ENCODE data around the gene DCST1.

The DCST1 gene

GRCh38 chr1:155038602-155039307, 5.1 kb downstream of the DCST1 start:
- TF ChIP-seq POLR2AphosphoS5 (IDR thresholded peaks at IDR 0.05; ENCODE audit: low read depth, low read length) (no peak), TAF1 (IDR thresholded peaks at IDR 0.05; ENCODE audit: borderline replicate concordance, insufficient read depth, low read length) (no peak), REST (IDR thresholded peaks at IDR 0.05; ENCODE audit: insufficient read depth in 1 of 2, low read depth in 2 of 2, low read length in 2 of 2) (no peak), FOXP2 (optimal IDR thresholded peaks at IDR 0.05; ENCODE audit: borderline replicate concordance, extremely low read depth, extremely low read length, insufficient read depth) (no peak), SIN3A (IDR thresholded peaks at IDR 0.05; ENCODE audit: borderline replicate concordance, insufficient read depth, low read length) (no peak)

DNA sequence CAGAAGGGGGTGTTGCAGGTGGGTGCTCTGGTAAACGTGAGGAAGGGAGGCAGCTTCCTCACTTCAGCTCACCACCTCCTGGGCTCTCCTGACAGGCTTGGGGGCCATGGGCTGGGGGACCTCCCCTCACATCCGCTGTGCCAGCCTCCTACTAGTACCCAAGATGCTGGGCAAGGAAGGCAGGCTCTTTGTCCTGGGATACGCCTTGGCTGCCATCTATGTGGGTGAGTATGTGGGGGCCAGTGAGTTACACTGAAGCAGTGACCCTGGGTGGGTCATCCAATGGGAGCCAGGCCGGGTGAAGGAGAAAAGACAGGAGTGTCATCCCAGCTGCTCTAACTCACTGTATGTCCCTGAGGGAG, 5.7 kb downstream of the DCST1 start:
- TF ChIP-seq REST (IDR thresholded peaks at IDR 0.05; ENCODE audit: insufficient read depth in 1 of 2, low read depth in 2 of 2, low read length in 2 of 2) (no peak), SIN3A (IDR thresholded peaks at IDR 0.05; ENCODE audit: borderline replicate concordance, insufficient read depth, low read length) (no peak), POLR2AphosphoS5 (IDR thresholded peaks at IDR 0.05; ENCODE audit: low read depth, low read length) (no peak), TAF1 (IDR thresholded peaks at IDR 0.05; ENCODE audit: borderline replicate concordance, insufficient read depth, low read length) (no peak), FOXP2 (optimal IDR thresholded peaks at IDR 0.05; ENCODE audit: borderline replicate concordance, extremely low read depth, extremely low read length, insufficient read depth) (no peak)

DNA sequence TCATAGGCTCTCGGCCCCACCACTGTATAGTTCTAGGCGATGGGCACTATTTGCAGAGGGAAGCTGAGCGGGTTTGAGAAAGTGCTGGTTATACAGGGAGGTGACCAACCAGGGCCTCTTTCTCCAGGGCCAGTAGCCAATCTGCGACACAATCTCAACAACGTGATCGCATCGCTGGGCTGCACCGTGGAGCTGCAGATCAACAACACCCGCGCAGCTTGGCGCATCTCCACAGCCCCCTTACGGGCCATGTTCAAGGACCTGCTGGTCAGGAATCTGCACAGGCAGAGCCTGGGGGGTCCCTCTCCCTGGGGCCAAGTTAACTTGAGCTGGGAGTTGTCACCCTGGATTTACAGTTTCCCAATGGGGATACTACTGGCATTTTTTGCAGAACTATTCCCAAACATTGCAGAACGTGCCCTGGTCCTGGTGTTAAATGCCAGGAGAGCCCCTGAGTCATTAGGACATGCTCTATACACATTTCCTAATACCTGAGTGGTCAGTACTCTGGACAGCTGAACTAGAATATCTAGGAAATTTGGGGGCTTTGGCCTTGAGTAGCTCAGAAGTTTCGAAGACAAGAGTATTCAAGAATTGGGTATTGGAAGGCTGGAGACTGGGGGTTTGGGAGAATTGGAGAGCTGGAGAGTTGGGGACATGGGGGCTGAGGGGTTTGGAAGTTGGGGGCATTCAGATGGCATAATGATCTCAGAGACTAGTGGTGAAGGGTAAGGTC, 6.9 kb downstream of the DCST1 start:
- TF ChIP-seq FOXP2 (optimal IDR thresholded peaks at IDR 0.05; ENCODE audit: borderline replicate concordance, extremely low read depth, extremely low read length, insufficient read depth) (no peak), REST (IDR thresholded peaks at IDR 0.05; ENCODE audit: insufficient read depth in 1 of 2, low read depth in 2 of 2, low read length in 2 of 2) (no peak), TAF1 (IDR thresholded peaks at IDR 0.05; ENCODE audit: borderline replicate concordance, insufficient read depth, low read length) (no peak), SIN3A (IDR thresholded peaks at IDR 0.05; ENCODE audit: borderline replicate concordance, insufficient read depth, low read length) (no peak), POLR2AphosphoS5 (IDR thresholded peaks at IDR 0.05; ENCODE audit: low read depth, low read length) (no peak)

GRCh38 chr1:155042789-155043188, 9.2 kb downstream of the DCST1 start:
- TF ChIP-seq FOXP2 (optimal IDR thresholded peaks at IDR 0.05; ENCODE audit: borderline replicate concordance, extremely low read depth, extremely low read length, insufficient read depth) (no peak), REST (IDR thresholded peaks at IDR 0.05; ENCODE audit: insufficient read depth in 1 of 2, low read depth in 2 of 2, low read length in 2 of 2) (no peak), POLR2AphosphoS5 (IDR thresholded peaks at IDR 0.05; ENCODE audit: low read depth, low read length) (no peak), SIN3A (IDR thresholded peaks at IDR 0.05; ENCODE audit: borderline replicate concordance, insufficient read depth, low read length) (no peak), TAF1 (IDR thresholded peaks at IDR 0.05; ENCODE audit: borderline replicate concordance, insufficient read depth, low read length) (no peak)

Measured in PFSK-1 (cell line).